Activated T-helper 9 cell treated with anti-CD3 and anti-CD28 coated beads, Interleukin-2, amount 50 U/mL, for 16 hours (primary cell): ENCODE measurements around the gene TOPORS.
"Not testable (repeated sequence)": the region's sequence is repeated elsewhere in the genome, so short reads cannot be mapped to it uniquely, and the experiment has no call there.

Source experiments
- DNase-seq: peaks from one replicate; pipeline ENCODE4 v3.0.0-alpha.2; 2020; ENCODE audit warnings: low read depth

The TOPORS gene

DNA sequence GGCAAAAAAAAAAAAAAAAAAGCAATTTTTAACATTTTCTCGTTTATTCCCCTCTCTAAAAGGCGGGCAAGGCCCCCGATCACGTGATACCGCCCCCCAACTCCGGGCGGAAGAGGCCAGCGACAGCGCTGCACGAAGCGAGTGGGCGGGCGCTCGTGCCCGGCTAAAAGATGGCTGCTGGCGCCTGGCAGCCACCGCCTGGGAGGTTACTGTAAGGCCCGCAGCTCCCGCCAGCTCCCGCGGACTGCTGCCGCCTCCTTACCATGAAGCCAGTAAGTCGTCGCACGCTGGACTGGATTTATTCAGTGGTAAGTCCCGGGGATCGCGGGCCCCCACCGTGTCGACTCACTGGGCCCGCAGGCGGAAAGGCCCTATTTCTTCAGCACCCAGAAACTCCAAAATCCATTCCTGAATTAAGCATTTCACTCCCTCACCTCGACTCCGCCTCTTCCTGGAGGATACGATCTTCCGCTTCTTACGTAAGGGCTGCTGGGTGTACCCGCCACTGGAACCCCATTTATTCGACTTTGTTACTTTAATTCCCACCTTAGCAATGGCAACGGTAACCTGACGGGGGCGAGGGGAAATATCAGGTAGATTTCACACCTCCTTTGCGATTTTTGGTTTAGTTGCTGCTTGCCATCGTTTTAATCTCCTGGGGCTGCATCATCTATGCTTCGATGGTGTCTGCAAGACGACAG, at the start of gene TOPORS, which contains the start of gene SMIM27:
Gene TOPORS, minus strand, starts transcription at position 415 of the 701 bp plus-strand sequence. Its CDS starts 150 bp downstream, at position 265.
Gene SMIM27, plus strand, starts transcription at position 156 of the 701 bp plus-strand sequence. Its CDS starts 108 bp downstream, at position 264.
- peak; percentile 86 for DNase-seq

DNA sequence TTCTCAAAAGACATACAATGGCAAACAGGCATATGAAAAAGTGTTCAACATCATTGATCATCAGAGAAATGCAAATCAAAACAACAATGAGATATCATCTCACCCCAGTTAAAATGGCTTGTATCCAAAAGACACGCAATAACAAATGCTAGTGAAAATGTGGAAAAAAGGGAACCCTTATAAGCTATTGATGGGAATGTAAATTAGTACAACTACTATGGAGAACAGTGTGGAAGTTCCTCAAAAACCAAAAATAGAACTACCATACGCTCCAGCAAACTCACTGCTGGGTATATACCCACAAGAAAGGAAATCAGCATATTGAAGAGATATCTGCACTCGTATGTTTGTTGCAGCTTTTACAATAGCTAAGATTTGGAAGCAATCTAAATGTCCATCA, 46.6 kb upstream of the TOPORS start:
- not testable (repeated sequence) for DNase-seq

GRCh38 chr9:32596936-32597335, 44.5 kb upstream of the TOPORS start:
- no peak for DNase-seq

GRCh38 chr9:32596096-32596865, 43.9 kb upstream of the TOPORS start:
- DNase-seq, result no peak

DNA sequence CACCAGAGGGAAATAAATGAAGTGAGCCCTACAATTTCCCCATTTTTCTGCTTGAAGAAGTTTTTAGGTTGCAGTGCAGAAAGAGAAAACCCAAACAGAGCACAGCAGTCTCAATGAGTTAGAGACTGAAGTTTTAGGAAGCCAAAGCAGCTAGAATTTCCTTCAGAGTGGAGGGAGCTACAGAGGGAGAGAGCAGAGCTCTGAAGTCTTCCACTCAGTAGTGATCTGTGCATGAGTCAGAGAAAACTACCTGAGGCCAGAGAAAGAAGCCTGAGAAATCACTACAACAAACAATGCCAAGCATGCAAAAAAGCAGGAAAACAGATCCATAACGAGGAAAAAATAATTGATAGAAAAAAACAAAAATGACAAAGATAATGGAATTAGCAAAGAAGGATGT, 38.5 kb upstream of the TOPORS start:
- DNase-seq, result no peak

GRCh38 chr9:32590476-32590875, 38.1 kb upstream of the TOPORS start:
- DNase-seq, result no peak

GRCh38 chr9:32589083-32589723, 36.8 kb upstream of the TOPORS start:
- no peak for DNase-seq

DNA sequence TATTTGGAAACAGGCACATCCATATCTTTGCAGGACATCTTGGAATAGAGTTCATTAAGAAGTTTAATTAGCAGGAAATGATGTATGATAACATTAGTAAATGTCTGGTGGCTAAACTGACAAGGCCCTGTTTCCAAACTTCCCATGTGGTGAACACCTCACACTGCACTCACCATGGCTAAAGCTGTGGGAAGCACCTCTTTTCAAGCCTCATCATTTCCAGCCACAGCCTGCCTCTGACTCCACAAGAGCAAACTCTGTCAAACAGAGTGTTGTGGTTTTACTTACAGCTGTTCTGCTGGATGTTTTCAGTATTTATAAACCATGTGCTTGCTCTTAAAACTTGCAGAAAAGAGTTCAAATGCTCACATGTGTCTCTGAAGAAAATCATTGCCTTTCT, 35.5 kb upstream of the TOPORS start:
- DNase-seq, result no peak

DNA sequence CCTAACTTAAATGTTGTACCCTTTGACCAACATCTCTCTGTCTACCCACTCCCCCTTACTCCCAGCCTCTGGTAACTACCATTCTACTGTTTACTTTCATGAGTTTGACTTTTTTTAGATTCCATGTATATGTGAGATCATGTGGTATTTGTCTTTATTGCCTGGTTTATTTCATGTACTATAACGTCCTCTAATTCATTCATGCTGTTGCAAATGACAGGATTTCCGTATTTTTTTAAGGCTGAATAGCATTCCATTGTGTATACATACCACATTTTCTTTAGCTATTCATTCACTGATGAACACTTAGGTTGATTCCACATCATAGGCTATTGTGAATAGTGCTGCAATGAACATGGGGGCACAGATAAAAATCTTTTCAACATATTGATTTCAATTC, 32.4 kb upstream of the TOPORS start:
- no peak for DNase-seq

DNA sequence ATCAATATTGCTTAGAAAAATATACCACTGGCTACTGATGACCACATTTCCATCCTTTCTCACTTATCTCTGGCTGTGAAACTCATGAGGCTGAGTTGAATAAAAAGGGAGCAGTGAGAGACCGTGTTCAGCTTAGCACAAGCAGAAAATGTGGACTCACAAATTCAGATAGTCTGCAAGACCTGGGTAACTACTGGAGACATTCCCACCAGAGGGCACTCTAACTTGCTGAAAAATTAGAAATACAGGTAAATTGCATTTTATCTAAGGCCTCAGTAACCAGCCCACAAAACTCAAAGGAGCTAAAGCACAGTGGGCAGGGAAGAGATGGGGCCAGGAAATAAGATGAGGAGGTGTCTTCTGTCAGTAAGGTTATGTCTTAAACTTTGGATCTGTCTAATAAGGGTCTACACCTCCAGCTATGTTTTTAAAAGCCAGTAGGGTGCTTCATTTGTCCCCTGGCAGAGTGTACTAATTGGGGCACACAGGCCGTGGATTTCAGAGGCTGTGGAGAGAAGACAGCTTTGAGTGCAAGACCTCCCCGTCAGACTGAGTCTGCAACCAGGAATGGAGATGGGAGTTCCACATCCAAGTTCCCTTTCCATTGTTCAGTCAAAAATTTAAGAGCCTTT, 29.2 kb upstream of the TOPORS start:
- DNase-seq, result no peak

DNA sequence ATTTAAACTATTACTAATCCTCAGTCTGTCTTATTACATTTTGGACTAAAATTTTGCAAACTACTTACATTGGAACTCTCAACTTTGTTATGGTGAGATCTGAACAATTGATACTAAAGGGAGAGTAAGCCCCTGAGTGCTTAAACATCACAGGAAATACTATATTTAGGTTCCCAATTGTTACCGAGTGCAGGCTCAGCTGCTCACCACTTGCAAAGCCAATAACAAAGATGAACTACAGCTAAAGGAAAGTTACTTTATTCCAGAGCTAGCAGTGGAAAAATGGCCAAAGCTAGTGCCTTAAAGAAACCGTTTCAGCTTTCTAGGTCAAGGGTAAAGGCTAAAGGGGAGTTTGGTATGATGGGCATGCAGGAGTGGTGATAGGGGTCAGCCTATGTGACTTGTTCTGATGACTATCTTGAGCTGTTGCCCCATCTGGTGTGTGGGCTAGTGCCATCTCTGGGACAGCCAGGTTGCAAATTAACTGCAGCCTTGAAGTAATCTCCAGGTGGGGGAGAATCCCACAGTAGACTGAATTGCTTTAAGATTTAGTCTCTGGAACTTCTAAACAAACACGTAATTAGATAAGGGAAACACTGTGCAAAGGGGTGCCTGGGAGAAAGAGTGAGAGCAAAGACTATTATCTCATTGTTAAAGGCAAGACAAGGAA, 28.4 kb upstream of the TOPORS start:
- DNase-seq, result no peak

- peak; percentile 63 for DNase-seq
Measured at GRCh38 chr9:32579706-32580331, 27.4 kb upstream of the TOPORS start.

- DNase-seq, result no peak
Measured at GRCh38 chr9:32578976-32579375, 26.6 kb upstream of the TOPORS start.

DNA sequence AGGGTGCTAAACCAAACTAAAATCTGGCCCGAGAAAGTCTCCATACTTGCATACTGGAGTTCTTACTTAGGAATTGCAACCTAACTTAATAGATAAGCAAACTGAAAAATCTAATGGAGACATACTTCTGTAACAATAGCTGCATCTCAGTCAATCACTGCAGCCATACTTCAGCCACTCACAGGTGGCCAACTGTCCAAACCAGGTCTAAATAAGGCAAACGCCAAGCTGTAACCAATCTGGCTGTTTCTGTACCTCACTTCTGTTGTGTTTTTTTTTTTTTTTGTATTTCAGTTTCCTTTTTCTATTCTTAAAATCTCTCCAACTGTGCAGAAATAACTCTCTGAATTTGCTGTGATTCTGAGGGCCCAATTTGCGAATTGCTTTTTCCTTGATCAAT, 24.9 kb upstream of the TOPORS start:
- DNase-seq, result no peak

DNA sequence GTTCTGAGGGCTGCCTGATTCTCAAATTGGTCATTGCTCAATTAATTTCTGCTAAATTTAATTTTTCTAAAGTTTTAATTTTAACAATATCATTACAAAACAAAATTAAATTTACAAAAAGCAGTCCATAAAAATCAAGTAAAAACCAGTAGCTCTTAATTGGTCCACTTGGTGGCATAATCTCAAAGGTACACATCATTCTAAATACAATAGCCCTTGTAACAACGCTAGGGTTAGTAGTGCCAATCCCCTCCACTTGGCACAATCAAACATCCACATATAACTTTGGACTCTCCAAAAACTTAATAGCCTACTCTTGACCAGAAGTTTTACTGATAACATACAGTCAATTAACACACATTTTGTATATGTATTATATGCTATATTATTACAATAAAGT, 22.5 kb upstream of the TOPORS start:
- DNase-seq, result no peak

DNA sequence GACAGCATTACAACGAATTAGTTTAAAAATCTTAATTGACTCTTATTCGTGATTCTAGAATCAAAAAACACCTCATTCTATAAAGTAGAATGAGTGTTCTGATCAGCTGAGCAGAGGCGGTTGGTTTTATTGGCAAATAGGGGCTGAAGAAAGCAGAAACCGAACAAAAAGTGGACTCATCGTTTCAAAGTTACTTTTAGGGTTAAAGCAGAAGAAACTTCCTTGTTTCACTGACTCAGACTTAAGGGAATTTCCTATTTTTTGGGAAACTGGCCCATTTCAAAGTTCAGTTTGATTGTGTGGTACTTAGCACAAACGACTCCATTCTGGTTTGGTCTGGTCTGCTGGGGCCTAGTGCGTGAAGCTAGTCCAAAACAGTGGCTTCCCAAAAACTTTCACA, 21.4 kb upstream of the TOPORS start:
- no peak for DNase-seq

- DNase-seq, result peak; percentile 91
Measured at GRCh38 chr9:32572900-32573523, 20.6 kb upstream of the TOPORS start, which contains the start of gene NDUFB6. TSS of gene NDUFB6 (minus strand) at chr9:32573159. CDS start at chr9:32573060, 99 bp downstream.

GRCh38 chr9:32571969-32572899, 19.8 kb upstream of the TOPORS start:
- DNase-seq, result peak; percentile 57

DNA sequence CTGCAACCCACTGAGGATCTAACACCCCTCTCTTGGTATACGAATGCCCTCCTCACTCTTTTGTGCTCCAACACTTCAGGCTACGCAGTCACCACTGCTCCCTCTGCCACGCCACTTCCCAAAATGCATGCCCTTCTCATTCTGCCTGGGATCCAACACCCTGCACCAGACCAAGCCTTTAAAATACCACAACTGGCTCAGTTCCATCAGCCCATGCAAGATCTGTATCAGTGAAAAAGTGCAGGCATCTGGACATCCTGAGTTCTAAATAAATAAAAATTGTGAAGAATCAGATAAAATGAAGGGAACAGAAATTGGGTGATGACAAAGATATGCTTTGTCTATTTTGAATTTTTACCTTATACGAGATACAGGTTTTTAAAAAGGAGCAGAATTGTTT, 17.9 kb upstream of the TOPORS start:
- no peak for DNase-seq

DNA sequence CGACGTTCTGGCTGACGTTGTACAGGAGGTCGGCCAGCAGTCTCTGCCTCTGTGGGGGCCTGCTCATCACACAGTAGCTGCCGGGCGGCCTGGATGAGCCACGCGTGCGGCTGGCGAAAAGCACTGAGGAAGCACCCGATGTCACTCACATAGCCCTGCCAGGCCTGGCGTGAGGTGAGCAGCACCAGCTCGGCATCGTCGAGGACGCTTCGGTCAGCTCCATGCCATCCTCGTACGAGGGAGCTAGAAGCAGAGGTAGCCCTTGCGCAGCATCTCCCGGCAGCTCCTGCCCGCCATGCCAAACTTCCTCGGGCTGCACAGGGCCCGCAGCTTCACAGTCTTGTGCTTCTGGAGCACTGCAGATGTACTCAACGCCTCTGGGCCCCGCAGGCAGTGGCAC, 14.4 kb upstream of the TOPORS start:
- DNase-seq, result no peak
